HepG2 (cell line): ENCODE results near the gene IMPDH1. TPM values are rescaled to one million over a fixed set of nuclear protein-coding genes. Genes with fewer than 3 reads are reported as not detected.

Source experiments
- FOXK1 ChIP-seq: sonication (generic); formaldehyde crosslinking; IDR thresholded peaks from 2 replicates; pipeline ENCODE4 v1.4.0; 2020; ENCODE audit warnings: low read depth, missing genetic modification reagents, borderline replicate concordance
- HDAC2 ChIP-seq: sonication (generic); formaldehyde crosslinking; IDR thresholded peaks from 2 replicates; pipeline ENCODE4 v1.4.0; 2020; ENCODE audit warnings: missing genetic modification reagents
- HNRNPK ChIP-seq: fragments of 200-400 bp; formaldehyde crosslinking; IDR thresholded peaks from 2 replicates; pipeline ENCODE4 v1.6.1; 2018; ENCODE audit warnings: low read length, low read depth, moderate library complexity, mild to moderate bottlenecking; ENCODE audit not compliant: poor library complexity, severe bottlenecking
- HNRNPLL ChIP-seq: fragments of 200-400 bp; formaldehyde crosslinking; IDR thresholded peaks from 2 replicates; pipeline ENCODE4 v1.6.1; 2017; ENCODE audit warnings: mild to moderate bottlenecking, low read depth, low read length; ENCODE audit not compliant: poor library complexity, severe bottlenecking
- KDM5B ChIP-seq: sonication (generic); formaldehyde crosslinking; IDR thresholded peaks from 2 replicates; pipeline ENCODE4 v1.4.0; 2020; ENCODE audit warnings: missing genetic modification reagents, mild to moderate bottlenecking, borderline replicate concordance
- MAFG ChIP-seq: sonication (generic); formaldehyde crosslinking; IDR thresholded peaks from 2 replicates; pipeline ENCODE4 v1.5.1; 2020; ENCODE audit warnings: mild to moderate bottlenecking, missing genetic modification reagents
- MAFK ChIP-seq, 2 experiments: IDR thresholded peaks in 1 of 2; conservative IDR thresholded peaks in 1 of 2; 2 replicates each; pipeline ENCODE4 v1.6.1; 2011; ENCODE audit warnings: improper control_type of control experiment in 2 of 2, low read length in 2 of 2
- POLR2AphosphoS2 ChIP-seq: IDR thresholded peaks from 2 replicates; pipeline ENCODE4 v1.6.1; 2011; ENCODE audit warnings: low read depth, low read length, improper control_type of control experiment
- RFXANK ChIP-seq: IDR thresholded peaks from 2 replicates; pipeline ENCODE4 v1.6.1; 2016
- SP5 ChIP-seq: IDR thresholded peaks from 2 replicates; pipeline ENCODE4 v1.6.1; 2016; ENCODE audit warnings: low read depth, borderline replicate concordance
- SPEN ChIP-seq: sonication (generic); formaldehyde crosslinking; IDR thresholded peaks from 2 replicates; pipeline ENCODE4 v1.5.1; 2020; ENCODE audit warnings: low read depth, mild to moderate bottlenecking, missing genetic modification reagents
- STAT5B ChIP-seq: sonication (generic); formaldehyde crosslinking; IDR thresholded peaks from 2 replicates; pipeline ENCODE4 v1.4.0; 2020; ENCODE audit warnings: missing genetic modification reagents
- ZBTB21 ChIP-seq: sonication (generic); formaldehyde crosslinking; IDR thresholded peaks from 2 replicates; pipeline ENCODE4 v1.4.0; 2020; ENCODE audit warnings: missing genetic modification reagents
- ZBTB38 ChIP-seq: sonication (generic); formaldehyde crosslinking; IDR thresholded peaks from 2 replicates; pipeline ENCODE4 v1.5.1; 2020; ENCODE audit warnings: mild to moderate bottlenecking, missing genetic modification reagents
- ZNF160 ChIP-seq: sonication (generic); formaldehyde crosslinking; IDR thresholded peaks from 2 replicates; pipeline ENCODE4 v1.8.0; 2022; ENCODE audit warnings: mild to moderate bottlenecking, inconsistent platforms, missing genetic modification reagents
- ZNF256 ChIP-seq: sonication (generic); formaldehyde crosslinking; conservative IDR thresholded peaks from 2 replicates; pipeline ENCODE4 v1.4.0; 2020; ENCODE audit warnings: missing genetic modification reagents
- ZNF326 ChIP-seq: sonication (generic); formaldehyde crosslinking; IDR thresholded peaks from 2 replicates; pipeline ENCODE4 v1.4.0; 2020; ENCODE audit warnings: missing genetic modification reagents, borderline replicate concordance
- ZNF33A ChIP-seq: sonication (generic); formaldehyde crosslinking; IDR thresholded peaks from 2 replicates; pipeline ENCODE4 v1.5.1; 2020; ENCODE audit warnings: missing genetic modification reagents, mild to moderate bottlenecking, moderate library complexity, borderline replicate concordance
- ZNF570 ChIP-seq: sonication (generic); formaldehyde crosslinking; IDR thresholded peaks from 2 replicates; pipeline ENCODE4 v1.4.0; 2020; ENCODE audit warnings: mild to moderate bottlenecking, missing genetic modification reagents, borderline replicate concordance
- ZNF766 ChIP-seq: sonication (generic); formaldehyde crosslinking; IDR thresholded peaks from 2 replicates; pipeline ENCODE4 v1.5.0; 2020; ENCODE audit warnings: missing genetic modification reagents, borderline replicate concordance
- ZNF777 ChIP-seq: sonication (generic); formaldehyde crosslinking; IDR thresholded peaks from 2 replicates; pipeline ENCODE4 v1.4.0; 2020; ENCODE audit warnings: missing genetic modification reagents
- polyA plus RNA-seq, 8 experiments: library from polyadenylated mRNA; depleted of rRNA in 3 of 8; stranded (reverse) in 7 of 8; unstranded in 1 of 8; fragments of >200 nt; fragmentation: Illumina TruSeq in 4 of 8; extraction: Trizol in 4 of 8; gene quantifications; 2 replicates each; pipeline versions ENCODE4 v1.2.1 to v1.2.3, GENCODE V29; 2011 to 2016; ENCODE audit warnings: low read depth in 4 of 8, missing spikeins in 1 of 8, mixed read lengths in 1 of 8; ENCODE audit not compliant: insufficient read depth in 1 of 8
- total RNA-seq, 5 experiments: library from RNA; depleted of rRNA; stranded (reverse); fragments of >200 nt; fragmentation: Illumina TruSeq; extraction: Trizol; gene quantifications; 2 replicates each; pipeline ENCODE4 v1.2.3, GENCODE V29; 2016; ENCODE audit warnings: low read depth in 1 of 5
- TF ChIP-seq, protein P1 (sequence below): sonication (generic); formaldehyde crosslinking; IDR thresholded peaks from 2 replicates; pipeline ENCODE4 v1.9.0; 2021; ENCODE audit warnings: mild to moderate bottlenecking, missing genetic modification reagents
- TF ChIP-seq, protein P2 (sequence below): sonication (generic); formaldehyde crosslinking; IDR thresholded peaks from 2 replicates; pipeline ENCODE4 v1.5.0; 2020; ENCODE audit warnings: missing genetic modification reagents

The IMPDH1 gene
- total and polyA plus RNA-seq, 2 of the 13 experiments (the other 11 are each of a cell fraction or from before 2014, with no cell fraction given), result 22.8 to 34.0 TPM

DNA sequence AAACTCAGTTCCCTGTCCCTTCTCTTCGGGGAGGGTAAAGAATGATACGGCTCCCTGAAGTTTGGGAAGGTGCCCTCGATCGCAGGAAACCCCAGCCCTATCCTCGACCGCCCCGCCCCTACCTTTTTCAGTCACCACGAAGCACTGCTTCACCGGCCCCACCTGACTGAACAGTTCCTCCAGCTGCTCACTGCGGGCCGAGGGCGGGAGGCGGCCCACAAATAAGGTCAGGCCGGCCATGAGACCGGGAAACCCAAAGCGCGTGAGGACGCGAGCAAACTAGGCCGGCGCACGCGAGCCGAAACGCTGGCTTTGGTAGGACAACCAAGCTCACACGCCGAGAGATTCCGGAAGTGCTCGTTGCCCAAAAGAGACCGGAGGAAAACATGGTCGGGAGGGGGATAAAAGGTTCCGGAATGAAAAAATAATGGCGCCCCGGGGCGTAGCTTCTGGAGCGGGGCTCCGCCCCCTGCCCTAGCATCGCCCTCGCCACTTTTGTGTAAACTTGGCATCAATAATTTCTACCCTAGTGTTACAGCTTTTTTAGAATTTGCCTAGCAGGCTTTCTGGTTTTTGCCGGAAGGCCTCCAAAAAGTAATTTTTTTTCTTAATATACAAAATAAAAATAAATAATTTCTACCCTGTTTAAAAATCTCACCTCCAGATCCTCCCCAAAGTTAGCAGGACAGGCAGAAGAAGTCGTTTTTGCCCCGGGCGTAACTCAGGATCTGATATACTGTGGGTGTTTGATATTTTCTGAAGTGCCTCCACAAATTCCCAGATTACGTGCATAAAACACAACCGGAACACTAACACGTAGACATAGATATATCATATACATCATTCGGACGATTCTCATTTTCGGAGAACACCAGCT, 66.0 kb downstream of the IMPDH1 start, which contains the start of gene RBM28 (continued):
- TF ChIP-seq HNRNPK (peak; percentile 15), HDAC2 (CRISPR knock-in tag) (peak; percentile 89), POLR2AphosphoS2 (no peak), KDM5B (CRISPR knock-in tag) (peak; percentile 99), MAFG (no peak), ZBTB38 (CRISPR knock-in tag) (peak; percentile 96), ZNF570 (peak; percentile 97), SP5 (CRISPR knock-in tag) (peak; percentile 81; the same call in 1 of the 2 replicates), ZNF160 (CRISPR knock-in tag) (peak; percentile 98), ZNF33A (CRISPR knock-in tag) (0 out of 2 replicates have a peak, but pooled peaks have one; percentile 81), ZNF777 (CRISPR knock-in tag) (peak; percentile 83), FOXK1 (CRISPR knock-in tag) (peak; percentile 96), MAFK (conservative IDR thresholded peaks at IDR 0.05 in 1 of 2, IDR thresholded peaks at IDR 0.05 in 1 of 2; ENCODE audit: low read length in 2 of 2) (no peak), ZBTB21 (CRISPR knock-in tag) (peak; percentile 54; the same call in 1 of the 2 replicates), SPEN (peak; percentile 94), RFXANK (CRISPR knock-in tag) (peak; percentile 93), ZNF766 (peak; percentile 100), ZNF326 (CRISPR knock-in tag) (no peak), ZNF256 (CRISPR knock-in tag) (peak; percentile 98), STAT5B (0 out of 2 replicates have a peak, but pooled peaks have one; percentile 78), HNRNPLL (peak; percentile 69)
- TF ChIP-seq, protein P1, sequence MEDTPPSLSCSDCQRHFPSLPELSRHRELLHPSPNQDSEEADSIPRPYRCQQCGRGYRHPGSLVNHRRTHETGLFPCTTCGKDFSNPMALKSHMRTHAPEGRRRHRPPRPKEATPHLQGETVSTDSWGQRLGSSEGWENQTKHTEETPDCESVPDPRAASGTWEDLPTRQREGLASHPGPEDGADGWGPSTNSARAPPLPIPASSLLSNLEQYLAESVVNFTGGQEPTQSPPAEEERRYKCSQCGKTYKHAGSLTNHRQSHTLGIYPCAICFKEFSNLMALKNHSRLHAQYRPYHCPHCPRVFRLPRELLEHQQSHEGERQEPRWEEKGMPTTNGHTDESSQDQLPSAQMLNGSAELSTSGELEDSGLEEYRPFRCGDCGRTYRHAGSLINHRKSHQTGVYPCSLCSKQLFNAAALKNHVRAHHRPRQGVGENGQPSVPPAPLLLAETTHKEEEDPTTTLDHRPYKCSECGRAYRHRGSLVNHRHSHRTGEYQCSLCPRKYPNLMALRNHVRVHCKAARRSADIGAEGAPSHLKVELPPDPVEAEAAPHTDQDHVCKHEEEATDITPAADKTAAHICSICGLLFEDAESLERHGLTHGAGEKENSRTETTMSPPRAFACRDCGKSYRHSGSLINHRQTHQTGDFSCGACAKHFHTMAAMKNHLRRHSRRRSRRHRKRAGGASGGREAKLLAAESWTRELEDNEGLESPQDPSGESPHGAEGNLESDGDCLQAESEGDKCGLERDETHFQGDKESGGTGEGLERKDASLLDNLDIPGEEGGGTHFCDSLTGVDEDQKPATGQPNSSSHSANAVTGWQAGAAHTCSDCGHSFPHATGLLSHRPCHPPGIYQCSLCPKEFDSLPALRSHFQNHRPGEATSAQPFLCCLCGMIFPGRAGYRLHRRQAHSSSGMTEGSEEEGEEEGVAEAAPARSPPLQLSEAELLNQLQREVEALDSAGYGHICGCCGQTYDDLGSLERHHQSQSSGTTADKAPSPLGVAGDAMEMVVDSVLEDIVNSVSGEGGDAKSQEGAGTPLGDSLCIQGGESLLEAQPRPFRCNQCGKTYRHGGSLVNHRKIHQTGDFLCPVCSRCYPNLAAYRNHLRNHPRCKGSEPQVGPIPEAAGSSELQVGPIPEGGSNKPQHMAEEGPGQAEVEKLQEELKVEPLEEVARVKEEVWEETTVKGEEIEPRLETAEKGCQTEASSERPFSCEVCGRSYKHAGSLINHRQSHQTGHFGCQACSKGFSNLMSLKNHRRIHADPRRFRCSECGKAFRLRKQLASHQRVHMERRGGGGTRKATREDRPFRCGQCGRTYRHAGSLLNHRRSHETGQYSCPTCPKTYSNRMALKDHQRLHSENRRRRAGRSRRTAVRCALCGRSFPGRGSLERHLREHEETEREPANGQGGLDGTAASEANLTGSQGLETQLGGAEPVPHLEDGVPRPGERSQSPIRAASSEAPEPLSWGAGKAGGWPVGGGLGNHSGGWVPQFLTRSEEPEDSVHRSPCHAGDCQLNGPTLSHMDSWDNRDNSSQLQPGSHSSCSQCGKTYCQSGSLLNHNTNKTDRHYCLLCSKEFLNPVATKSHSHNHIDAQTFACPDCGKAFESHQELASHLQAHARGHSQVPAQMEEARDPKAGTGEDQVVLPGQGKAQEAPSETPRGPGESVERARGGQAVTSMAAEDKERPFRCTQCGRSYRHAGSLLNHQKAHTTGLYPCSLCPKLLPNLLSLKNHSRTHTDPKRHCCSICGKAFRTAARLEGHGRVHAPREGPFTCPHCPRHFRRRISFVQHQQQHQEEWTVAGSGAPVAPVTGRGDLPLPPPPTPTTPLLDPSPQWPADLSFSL, result peak; percentile 57; the same call in 1 of the 2 replicates
- TF ChIP-seq, protein P2, sequence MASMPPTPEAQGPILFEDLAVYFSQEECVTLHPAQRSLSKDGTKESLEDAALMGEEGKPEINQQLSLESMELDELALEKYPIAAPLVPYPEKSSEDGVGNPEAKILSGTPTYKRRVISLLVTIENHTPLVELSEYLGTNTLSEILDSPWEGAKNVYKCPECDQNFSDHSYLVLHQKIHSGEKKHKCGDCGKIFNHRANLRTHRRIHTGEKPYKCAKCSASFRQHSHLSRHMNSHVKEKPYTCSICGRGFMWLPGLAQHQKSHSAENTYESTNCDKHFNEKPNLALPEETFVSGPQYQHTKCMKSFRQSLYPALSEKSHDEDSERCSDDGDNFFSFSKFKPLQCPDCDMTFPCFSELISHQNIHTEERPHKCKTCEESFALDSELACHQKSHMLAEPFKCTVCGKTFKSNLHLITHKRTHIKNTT, result no peak
